ENCODE data around the gene NXF1.
"Not testable (repeated sequence)": the region's sequence is repeated elsewhere in the genome, so short reads cannot be mapped to it uniquely, and the experiment has no call there.

Gene NXF1

DNA sequence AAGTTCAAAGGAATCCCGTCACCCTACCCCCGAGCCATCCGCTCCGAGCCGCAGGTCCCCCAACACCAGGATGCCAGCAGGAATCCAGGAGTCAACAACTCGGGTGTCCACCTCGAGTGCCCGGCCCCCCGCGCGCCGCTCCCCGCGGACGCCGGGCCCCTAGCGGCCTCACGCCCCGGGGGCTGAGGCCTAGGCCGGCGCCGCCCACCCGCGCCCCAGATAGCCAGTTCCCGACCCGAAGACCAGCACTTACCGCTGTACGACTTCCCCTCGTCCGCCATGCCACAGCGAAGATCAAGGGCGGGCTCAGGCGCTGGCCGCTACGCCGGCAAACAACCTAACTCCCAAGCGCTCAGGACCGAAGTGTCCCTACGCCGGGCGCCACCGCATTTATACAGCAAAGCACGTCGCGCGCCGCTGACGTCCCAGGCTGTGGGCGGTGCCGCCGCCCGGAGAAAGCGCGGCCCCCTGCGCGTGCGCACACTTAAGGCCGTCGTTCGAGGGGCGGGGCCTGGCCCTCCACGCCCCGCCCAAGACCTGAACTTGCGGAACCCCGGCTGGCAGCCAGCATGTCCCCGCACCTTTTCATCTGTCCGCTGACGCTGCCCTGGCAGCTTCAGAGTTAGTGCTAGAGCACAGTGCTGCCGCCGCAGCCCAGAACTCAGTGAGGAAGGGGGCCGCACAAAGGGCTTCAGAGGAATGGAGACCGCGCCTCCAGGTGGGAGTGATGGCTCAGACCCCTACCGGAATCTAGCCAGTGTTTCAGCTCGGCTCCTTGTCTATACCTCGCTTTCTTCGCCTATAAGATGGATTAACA, at the start of gene NXF1:
NXF1 (minus strand) TSS at position 365 of the 817 bp plus-strand sequence; CDS start at position 281, 84 bp downstream.
- peak; percentile 98 for DNase-seq

- no peak for DNase-seq
Measured at GRCh38 chr11:62854013-62854824, 49.0 kb upstream of the NXF1 start.

DNA sequence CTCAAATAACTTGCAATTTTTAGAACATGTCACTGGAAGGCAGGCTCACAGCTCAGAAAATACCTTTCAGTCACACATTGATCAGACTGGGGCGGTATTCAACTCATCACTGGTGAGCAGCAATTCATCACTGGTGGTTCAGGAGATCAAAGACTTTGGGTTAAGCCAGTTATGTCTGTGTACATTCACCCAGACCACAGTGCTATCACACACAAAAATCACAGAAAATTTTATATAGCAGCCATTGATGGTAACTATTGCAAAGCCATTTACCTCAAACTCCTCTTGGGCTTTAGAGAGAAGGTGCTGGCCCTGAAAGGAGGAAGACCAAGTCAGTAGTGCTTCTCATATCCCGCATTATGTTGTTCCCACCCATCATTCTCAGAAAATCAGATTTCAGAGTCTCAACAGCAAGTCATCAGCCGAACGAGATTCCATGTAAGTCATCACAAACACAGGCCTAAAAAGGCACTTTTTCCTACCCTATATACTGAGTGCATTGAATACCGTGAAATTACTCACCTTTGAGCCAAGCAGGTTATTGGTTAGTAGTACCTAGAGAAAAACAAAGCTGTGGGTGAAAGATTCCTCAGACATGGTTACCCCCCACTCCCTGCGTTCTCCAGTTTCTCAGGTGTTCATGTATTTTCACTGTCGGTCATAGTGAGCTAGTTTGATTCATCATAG, 48.2 kb upstream of the NXF1 start:
- no peak for DNase-seq

- DNase-seq, result no peak
Measured at GRCh38 chr11:62852523-62853188, 47.4 kb upstream of the NXF1 start.

DNA sequence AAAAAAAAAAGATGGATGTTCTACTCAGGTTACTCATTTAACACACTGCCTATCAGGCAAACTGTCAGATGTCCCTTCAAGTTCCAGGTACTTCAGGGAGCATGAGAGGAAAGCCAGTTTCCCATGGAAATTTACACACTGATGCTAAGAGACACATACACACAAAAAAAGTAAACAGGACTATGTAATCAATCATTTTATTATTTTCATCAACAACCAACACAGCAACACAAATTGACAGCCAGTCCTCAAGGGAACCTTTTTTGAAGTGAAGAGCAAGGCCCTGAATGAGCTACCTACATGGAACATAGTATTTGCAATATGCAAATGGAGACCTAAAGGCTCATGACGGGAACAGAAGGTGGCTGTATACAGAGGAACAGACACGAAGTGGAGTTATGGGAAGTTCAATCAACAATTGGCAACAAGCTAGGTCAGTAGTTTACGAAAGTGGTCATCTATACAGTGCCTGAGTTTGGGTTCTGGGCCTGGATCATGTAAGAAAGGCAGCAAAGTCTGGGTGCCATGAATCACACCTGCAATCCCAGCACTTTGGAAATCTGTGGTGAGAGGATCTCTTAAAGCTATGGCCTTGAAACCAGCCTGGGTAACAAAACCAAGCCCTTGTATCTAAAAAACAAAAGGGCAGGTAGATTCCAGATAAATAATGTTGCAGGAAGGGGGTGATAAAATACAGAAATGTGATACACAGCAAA, 46.7 kb upstream of the NXF1 start:
- no peak for DNase-seq

GRCh38 chr11:62850911-62851806, 45.9 kb upstream of the NXF1 start:
- peak; percentile 77 to 78 for DNase-seq

- no peak for DNase-seq
Measured at GRCh38 chr11:62847767-62848314, 42.6 kb upstream of the NXF1 start.

- DNase-seq, result no peak
Measured at GRCh38 chr11:62846177-62846576, 40.9 kb upstream of the NXF1 start.

- DNase-seq, result no peak
Measured at GRCh38 chr11:62844154-62844553, 38.9 kb upstream of the NXF1 start.

GRCh38 chr11:62843466-62843865, 38.2 kb upstream of the NXF1 start:
- DNase-seq, result no peak

DNA sequence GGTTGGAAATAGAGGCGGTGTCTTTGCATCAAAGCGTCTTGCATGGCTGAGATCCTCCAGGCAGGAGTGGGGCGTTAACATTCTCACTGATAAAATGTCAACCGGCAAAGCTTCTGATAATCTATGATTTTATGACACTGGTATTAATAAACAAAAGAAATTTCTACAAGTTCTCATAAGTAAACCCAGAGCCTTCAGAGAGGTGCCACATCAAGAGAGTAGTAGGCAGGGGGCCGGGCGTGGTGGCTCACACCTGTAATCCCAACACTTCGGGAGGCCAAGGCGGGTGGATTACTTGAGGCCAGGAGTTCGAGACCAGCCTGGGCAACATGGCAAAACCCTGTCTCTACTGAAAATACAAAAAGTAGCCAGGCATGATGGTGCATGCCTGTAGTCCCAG, 37.7 kb upstream of the NXF1 start:
- DNase-seq, result not testable (repeated sequence)

- DNase-seq, result peak; percentile 69 to 71
Measured at GRCh38 chr11:62842171-62842741, 37.0 kb upstream of the NXF1 start.

DNA sequence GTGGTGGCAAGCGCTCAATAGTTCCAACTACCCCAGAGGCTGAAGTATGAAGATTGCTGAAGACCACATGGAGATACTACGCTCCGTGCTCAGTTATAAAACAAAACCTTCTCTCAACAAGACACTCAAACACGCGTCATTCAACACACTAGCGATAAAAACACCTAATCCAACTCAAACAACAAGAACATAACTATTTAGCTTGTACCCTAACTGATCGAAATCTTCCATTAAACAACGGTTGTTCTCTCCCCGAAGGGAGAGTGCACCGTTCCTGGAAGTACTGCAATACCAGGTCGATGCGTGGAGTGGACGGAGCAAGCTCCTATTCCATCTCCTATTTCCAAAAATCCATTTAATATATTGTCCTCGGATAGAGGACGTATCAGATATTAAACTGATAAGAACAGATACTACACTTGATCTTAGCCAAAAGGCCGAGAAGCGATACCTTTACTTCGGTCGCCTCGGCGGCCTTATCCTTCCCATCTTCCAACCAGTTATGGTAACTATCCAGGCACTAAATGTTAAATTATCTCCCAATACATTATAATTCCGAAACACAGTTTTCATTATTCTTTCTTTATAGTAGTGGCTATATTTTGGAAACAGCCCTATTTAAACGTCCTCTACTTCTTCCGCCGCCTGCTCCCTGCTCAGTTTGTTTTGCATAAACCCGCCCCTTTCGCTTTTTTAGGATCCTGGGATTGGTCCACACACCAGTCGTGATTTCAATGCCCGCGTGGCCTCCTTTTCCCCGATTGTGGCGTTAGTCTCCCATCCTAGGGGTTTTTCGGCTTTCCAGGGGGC, 36.3 kb upstream of the NXF1 start:
- DNase-seq, result peak; percentile 91 to 94

DNA sequence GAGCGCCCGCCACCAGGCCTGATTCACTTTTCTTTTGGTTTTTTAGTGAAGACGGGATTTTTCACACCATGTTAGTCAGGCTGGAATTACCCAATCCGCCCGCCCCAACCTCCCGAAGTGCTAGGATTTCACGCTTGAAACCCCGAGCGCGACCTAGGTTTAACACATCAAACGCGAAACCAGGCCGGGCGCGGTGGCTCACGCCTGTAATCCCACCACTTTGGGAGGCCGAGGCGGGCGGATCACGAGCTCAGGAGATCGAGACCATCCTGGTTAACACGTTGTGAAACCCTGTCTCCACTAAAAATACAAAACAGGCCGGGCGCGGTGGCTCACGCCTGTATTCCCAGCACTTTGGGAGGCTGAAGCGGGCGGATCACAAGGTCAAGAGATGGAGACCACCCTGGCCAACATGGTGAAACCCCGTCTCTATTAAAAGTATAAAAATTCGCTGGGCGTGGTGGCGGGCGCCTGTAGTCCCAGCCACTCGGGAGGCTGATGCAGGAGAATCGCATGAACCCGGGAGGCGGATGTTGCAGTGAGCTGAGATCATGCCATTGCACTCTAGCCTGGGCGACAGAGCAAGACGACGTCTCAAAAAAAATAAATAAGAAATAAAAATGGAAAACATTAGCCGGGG, 35.6 kb upstream of the NXF1 start:
- peak; percentile 88 to 90 for DNase-seq

DNA sequence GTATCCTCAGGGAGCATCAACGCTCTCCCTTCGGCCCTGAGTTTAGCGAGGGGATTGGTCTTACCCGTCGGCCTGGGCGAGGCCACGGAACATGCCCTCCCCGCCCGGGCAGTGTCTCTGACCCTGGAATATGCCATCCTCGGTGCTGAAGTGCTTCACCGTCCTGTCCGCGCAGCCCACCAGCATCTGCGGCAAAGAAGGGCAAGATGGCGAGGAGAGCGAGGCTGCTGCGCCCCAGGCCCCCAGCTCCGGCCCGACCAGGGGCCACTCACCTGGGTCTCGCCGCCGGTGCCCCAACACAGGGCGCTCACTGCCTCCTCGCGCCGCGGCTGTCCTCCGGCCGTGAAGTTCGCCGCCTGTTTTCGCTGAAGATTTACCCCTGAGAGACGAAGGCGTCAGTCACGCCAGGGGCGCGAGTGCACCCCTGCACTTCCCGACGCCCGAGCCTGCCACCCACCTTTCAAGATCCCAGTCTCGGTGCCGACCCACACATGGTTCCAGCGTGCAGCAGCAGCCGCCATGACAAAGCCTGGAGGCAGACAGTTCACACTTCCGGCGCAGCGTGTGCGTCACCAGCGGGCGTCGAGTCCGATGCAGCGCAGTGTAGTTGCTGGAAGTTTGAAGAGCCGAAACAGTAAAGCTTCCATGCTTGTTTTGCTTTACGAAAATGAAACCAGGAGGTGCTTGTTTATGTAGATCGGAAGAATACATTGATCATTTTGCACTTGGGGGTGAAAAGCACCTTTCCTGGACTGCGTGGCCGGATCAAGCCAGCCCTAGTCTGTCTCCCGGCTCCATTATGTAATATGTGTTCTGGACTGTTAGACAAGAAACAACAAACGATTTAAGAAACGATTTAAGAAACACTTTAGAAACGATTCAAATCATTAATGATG, 34.1 kb upstream of the NXF1 start, which contains the start of gene WDR74:
WDR74 (minus strand) TSS at position 541 of the 896 bp plus-strand sequence; CDS start at position 521, 20 bp downstream.
- DNase-seq, result peak; percentile 91 to 92

DNA sequence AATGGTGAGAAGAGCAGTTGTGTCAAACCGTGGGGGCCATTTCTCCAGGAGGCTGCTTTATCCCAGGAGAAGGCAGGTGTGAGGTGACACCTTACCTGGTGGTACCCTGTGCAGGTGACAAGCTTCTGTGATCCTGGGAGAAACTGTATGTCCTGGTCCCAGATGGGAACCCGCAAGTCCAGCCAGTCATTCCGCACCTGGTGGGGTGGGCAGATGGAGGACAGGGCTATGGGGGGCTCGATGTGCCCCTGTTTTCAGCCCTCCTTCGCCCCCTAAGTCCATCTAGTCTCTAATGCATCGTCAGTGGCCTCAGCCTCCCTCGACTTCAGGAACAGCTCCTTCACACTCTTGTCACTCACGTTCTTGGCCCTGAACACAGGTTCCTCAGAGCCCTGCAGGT, 30.1 kb upstream of the NXF1 start:
- DNase-seq, result no peak

Data from activated T-cell treated with anti-CD3 and anti-CD28 coated beads, Interleukin-2, amount 50 U/mL, for 48 hours (primary cell).